H9 (cell line): ENCODE results near the gene BAHD1. TPM values are rescaled to one million over a fixed set of nuclear protein-coding genes. Genes with fewer than 3 reads are reported as not detected.

Source experiments
- DNase-seq: peaks from one replicate; pipeline ENCODE4 v3.0.0-alpha.2; 2017
- H2AFZ ChIP-seq: one replicate; pipeline ENCODE4 v1.6.1; 2013; ENCODE audit warnings: mild to moderate bottlenecking, low read length, control low read depth, moderate library complexity
- H2AK5ac ChIP-seq: 2 replicates; pipeline ENCODE4 v1.6.1; 2013; ENCODE audit warnings: low read length, control low read depth, mixed read lengths; ENCODE audit not compliant: insufficient read length
- H2BK120ac ChIP-seq: one replicate; pipeline ENCODE4 v1.6.1; 2013; ENCODE audit warnings: low read depth, mild to moderate bottlenecking, low read length, control low read depth, inconsistent platforms; ENCODE audit not compliant: poor library complexity, severe bottlenecking
- H2BK12ac ChIP-seq: 2 replicates; pipeline ENCODE4 v1.6.1; 2013; ENCODE audit warnings: low read length, control low read depth, mixed read lengths, low read depth; ENCODE audit not compliant: insufficient read length
- H2BK15ac ChIP-seq: 2 replicates; pipeline ENCODE4 v1.6.1; 2013; ENCODE audit warnings: low read depth, low read length, control low read depth
- H2BK20ac ChIP-seq: one replicate; pipeline ENCODE4 v1.6.1; 2013; ENCODE audit warnings: low read depth, mild to moderate bottlenecking, low read length, control low read depth, inconsistent platforms; ENCODE audit not compliant: poor library complexity, severe bottlenecking
- H2BK5ac ChIP-seq: 2 replicates; pipeline ENCODE4 v1.6.1; 2013; ENCODE audit warnings: low read length, control low read depth, mixed read lengths; ENCODE audit not compliant: insufficient read length
- H3K14ac ChIP-seq: 2 replicates; pipeline ENCODE4 v1.6.1; 2013; ENCODE audit warnings: low read length, control low read depth; ENCODE audit not compliant: insufficient read depth
- H3K18ac ChIP-seq: 2 replicates; pipeline ENCODE4 v1.6.1; 2013; ENCODE audit warnings: low read depth, mild to moderate bottlenecking, mixed read lengths, low read length, control low read depth; ENCODE audit not compliant: insufficient read length
- H3K23ac ChIP-seq: 2 replicates; pipeline ENCODE4 v1.6.1; 2013; ENCODE audit warnings: low read length, control low read depth, mixed read lengths, low read depth; ENCODE audit not compliant: insufficient read length
- H3K23me2 ChIP-seq: 2 replicates; pipeline ENCODE4 v1.6.1; 2013; ENCODE audit warnings: low read depth, mild to moderate bottlenecking, mixed read lengths, low read length, control low read depth; ENCODE audit not compliant: insufficient read length, poor library complexity, severe bottlenecking
- H3K27ac ChIP-seq: 2 replicates; pipeline ENCODE4 v1.5.1; 2013; ENCODE audit warnings: low read length, control low read depth, mixed read lengths, low read depth; ENCODE audit not compliant: insufficient read length
- H3K27me3 ChIP-seq: 2 replicates; pipeline ENCODE4 v1.6.1; 2013; ENCODE audit warnings: low read length, control low read depth, inconsistent platforms; ENCODE audit not compliant: insufficient read depth
- H3K4ac ChIP-seq: 2 replicates; pipeline ENCODE4 v1.6.1; 2013; ENCODE audit warnings: low read depth, mild to moderate bottlenecking, control low read depth, inconsistent platforms, low read length, moderate library complexity
- H3K4me1 ChIP-seq: 2 replicates; pipeline ENCODE4 v1.6.1; 2013; ENCODE audit warnings: low read length, control low read depth, inconsistent platforms; ENCODE audit not compliant: insufficient read depth
- H3K4me2 ChIP-seq: 2 replicates; pipeline ENCODE4 v1.6.1; 2013; ENCODE audit warnings: low read length, control low read depth, mixed read lengths; ENCODE audit not compliant: insufficient read length, insufficient read depth
- H3K56ac ChIP-seq: 2 replicates; pipeline ENCODE4 v1.6.1; 2013; ENCODE audit warnings: low read depth, mild to moderate bottlenecking, mixed read lengths, low read length, control low read depth; ENCODE audit not compliant: insufficient read length
- H3K79me1 ChIP-seq: 2 replicates; pipeline ENCODE4 v1.6.1; 2013; ENCODE audit warnings: low read depth, mild to moderate bottlenecking, moderate library complexity, low read length, control low read depth, inconsistent platforms; ENCODE audit not compliant: insufficient read depth, poor library complexity, severe bottlenecking
- H3K79me2 ChIP-seq: 2 replicates; pipeline ENCODE4 v1.6.1; 2013; ENCODE audit warnings: low read length, control low read depth, inconsistent platforms; ENCODE audit not compliant: insufficient read depth
- H3K9ac ChIP-seq: 2 replicates; pipeline ENCODE4 v1.6.1; 2013; ENCODE audit warnings: low read length, control low read depth, mixed read lengths; ENCODE audit not compliant: insufficient read length; ENCODE audit errors: extremely low read depth
- H3K9me3 ChIP-seq: one replicate; pipeline ENCODE4 v1.6.1; 2013; ENCODE audit warnings: low read depth, low read length, inconsistent platforms; ENCODE audit not compliant: control insufficient read depth
- H3T11ph ChIP-seq: one replicate; pipeline ENCODE4 v1.6.1; 2013; ENCODE audit warnings: mild to moderate bottlenecking, low read length, control low read depth, inconsistent platforms
- H4K20me1 ChIP-seq: one replicate; pipeline ENCODE4 v1.6.1; 2013; ENCODE audit not compliant: control insufficient read depth, insufficient read length, insufficient read depth
- H4K5ac ChIP-seq: 2 replicates; pipeline ENCODE4 v1.6.1; 2013; ENCODE audit warnings: low read depth, mild to moderate bottlenecking, mixed read lengths, low read length, control low read depth; ENCODE audit not compliant: insufficient read length
- H4K8ac ChIP-seq: replicated peaks from 2 replicates; pipeline ENCODE4 v1.6.1; 2013; ENCODE audit warnings: low read length, control low read depth, mixed read lengths, low read depth; ENCODE audit not compliant: insufficient read length
- H4K91ac ChIP-seq: 2 replicates; pipeline ENCODE4 v1.6.1; 2013; ENCODE audit warnings: low read depth, mild to moderate bottlenecking, moderate library complexity, mixed read lengths, low read length, control low read depth; ENCODE audit not compliant: insufficient read length
- H3K27ac Mint-ChIP-seq, 3 experiments: 2 replicates in 2 of 3; 3 replicates in 1 of 3; pipeline ENCODE4 v1.8.0; 2020 to 2021; ENCODE audit warnings: mixed read lengths in 3 of 3, mild to moderate bottlenecking in 1 of 3, moderate library complexity in 1 of 3
- H3K27me3 Mint-ChIP-seq: 2 replicates; pipeline ENCODE4 v1.8.0; 2021; ENCODE audit warnings: low read depth, mild to moderate bottlenecking, moderate library complexity, mixed read lengths
- H3K36me3 Mint-ChIP-seq, 3 experiments: 2 replicates in 2 of 3; 3 replicates in 1 of 3; pipeline ENCODE4 v1.8.0; 2020 to 2021; ENCODE audit warnings: low read depth in 3 of 3, mixed read lengths in 3 of 3; ENCODE audit not compliant: insufficient read depth in 1 of 3
- H3K4me1 Mint-ChIP-seq, 2 experiments: 2 replicates each; pipeline ENCODE4 v1.8.0; 2020; ENCODE audit warnings: mixed read lengths in 2 of 2
- H3K4me3 Mint-ChIP-seq, 2 experiments: 2 replicates in 1 of 2; 3 replicates in 1 of 2; pipeline ENCODE4 v1.8.0; 2020 to 2021; ENCODE audit warnings: mild to moderate bottlenecking in 2 of 2, mixed read lengths in 2 of 2, moderate library complexity in 1 of 2
- H3K9me3 Mint-ChIP-seq, 2 experiments: 2 replicates in 1 of 2; 3 replicates in 1 of 2; pipeline ENCODE4 v1.8.0; 2020; ENCODE audit warnings: mild to moderate bottlenecking in 2 of 2, mixed read lengths in 2 of 2, moderate library complexity in 1 of 2
- CTCF ChIP-seq: fragments of 200-600 bp; sonication (generic); conservative IDR thresholded peaks from 3 replicates; pipeline ENCODE4 v1.8.0; 2021; ENCODE audit warnings: antibody characterized with exemption, mild to moderate bottlenecking
- WGBS: extraction: QIAGEN DNeasy Blood & Tissue Kit; methylation state at CpG from one replicate; pipeline ENCODE4 v1.1.7; 2013; ENCODE audit warnings: missing lambda C conversion rate, low lambda C conversion rate, mixed read lengths; ENCODE audit not compliant: insufficient read length; ENCODE audit errors: extremely low coverage; 5-methylcytosine and 5-hydroxymethylcytosine counted together
- total RNA-seq: library from RNA; stranded (reverse); gene quantifications from 2 replicates; pipeline ENCODE4 v1.2.1, GENCODE V29; 2021

BAHD1 gene
- total RNA-seq, 1 experiment from 2014 or later, result 54.1 TPM

- Mint-ChIP-seq H3K4me3 (peak overlapping the region; percentile 56 to 76), H3K27ac (peak overlapping the region in 2 of 3 experiments; percentile 57 to 93; a peak in 4 of 7 replicates), H3K27me3 (peaks cover 2% of the 10 kb centered on the region; the same call in 1 of the 2 replicates), H3K36me3 (peaks cover 13 to 26% (median 22%) of the 10 kb centered on the region in 3 experiments; a peak in 6 of 7 replicates), H3K4me1 (peaks cover 22 to 27% of the 10 kb centered on the region in 2 experiments), H3K9me3 (no peaks in the 10 kb centered on the region)
- Histone ChIP-seq H3K4me1 (no peaks in the 10 kb centered on the region; the same call in 1 of the 2 replicates), H2BK5ac (no peak overlapping the region), H3T11ph (no peak overlapping the region), H2BK20ac (no peak overlapping the region), H3K79me1 (no peaks in the 10 kb centered on the region), H2BK12ac (no peak overlapping the region), H3K27me3 (no peaks in the 10 kb centered on the region), H3K9me3 (no peaks in the 10 kb centered on the region), H3K27ac (no peak overlapping the region), H3K23ac (no peak overlapping the region), H3K4me2 (peak overlapping the region; percentile 73), H2AK5ac (no peak overlapping the region), H3K18ac (no peak overlapping the region), H3K79me2 (no peaks in the 10 kb centered on the region), H3K23me2 (peaks cover 10% of the 10 kb centered on the region), H3K14ac (no peak overlapping the region), H2BK15ac (no peak overlapping the region), H4K8ac (no peak overlapping the region), H4K20me1 (peaks cover 4% of the 10 kb centered on the region), H2AFZ (no peak overlapping the region), H3K9ac (no peak overlapping the region), H3K4ac (no peak overlapping the region), H4K5ac (no peak overlapping the region), H2BK120ac (no peak overlapping the region), H4K91ac (no peak overlapping the region), H3K56ac (no peak overlapping the region)
- no CpG with 5 or more reads among the region's 7 CpGs for whole genome bisulfite sequencing
- no peak for TF ChIP-seq CTCF
- DNase-seq, result no peak
Measured at GRCh38 chr15:40469776-40470390, 29.1 kb downstream of the BAHD1 start.
